Ishikawa (cell line): ENCODE data around the gene BMP6.

ENCODE experiments used
- CREB1 ChIP-seq: IDR thresholded peaks from 2 replicates; pipeline ENCODE4 v1.6.1; 2012; ENCODE audit warnings: low read depth
- EGR1 ChIP-seq: IDR thresholded peaks from 2 replicates; pipeline ENCODE4 v1.6.1; 2012
- EP300 ChIP-seq: IDR thresholded peaks from 2 replicates; pipeline ENCODE4 v1.6.1; 2012; ENCODE audit warnings: borderline replicate concordance
- TAF1 ChIP-seq: IDR thresholded peaks from 2 replicates; pipeline ENCODE4 v1.6.1; 2012; ENCODE audit warnings: low read depth, mild to moderate bottlenecking
- TEAD4 ChIP-seq: IDR thresholded peaks from 2 replicates; pipeline ENCODE4 v1.6.1; 2012
- YY1 ChIP-seq: IDR thresholded peaks from 2 replicates; pipeline ENCODE4 v1.6.1; 2012; ENCODE audit warnings: low read depth
- ZBTB7A ChIP-seq: IDR thresholded peaks from 2 replicates; pipeline ENCODE4 v1.6.1; 2012; ENCODE audit warnings: low read depth
- TF ChIP-seq, protein P1 (sequence below): IDR thresholded peaks from 2 replicates; pipeline ENCODE4 v1.6.1; 2012

GRCh38 chr6:7832904-7833750, 107.2 kb downstream of the BMP6 start:
- no peak for TF ChIP-seq TEAD4
- no peak for TF ChIP-seq EP300
- TF ChIP-seq EGR1 = no peak
- TF ChIP-seq TAF1 = no peak
- no peak for TF ChIP-seq CREB1
- no peak for TF ChIP-seq YY1
- TF ChIP-seq, protein P1, sequence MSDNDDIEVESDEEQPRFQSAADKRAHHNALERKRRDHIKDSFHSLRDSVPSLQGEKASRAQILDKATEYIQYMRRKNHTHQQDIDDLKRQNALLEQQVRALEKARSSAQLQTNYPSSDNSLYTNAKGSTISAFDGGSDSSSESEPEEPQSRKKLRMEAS = no peak
- TF ChIP-seq ZBTB7A = no peak
